ENCODE measurements around the gene UCK2. TPM values are rescaled to one million over a fixed set of nuclear protein-coding genes. Genes with fewer than 3 reads are reported as not detected.
A peak's percentile ranks its signal among the peaks of the same experiment; 100 is the strongest.

The UCK2 gene
- total and polyA plus RNA-seq, 9 of the 15 experiments (the other 6 are each of a cell fraction or from before 2014, with no cell fraction given), result 71.6 to 145 (median 95.8) TPM

GRCh38 chr1:165847486-165847885 lies 20.1 kb downstream of the UCK2 start:
- H3K79me2 ChIP-seq (ENCODE audit: control insufficient read depth, insufficient read depth, low read length), result peaks cover 96% of the 10 kb centered on the region
- WGBS (ENCODE audit: insufficient coverage, low coverage, missing lambda C conversion rate), result 58% methylated on average over 3 of the region's 3 CpGs
- H3K9me1 ChIP-seq (ENCODE audit: control insufficient read depth, insufficient read depth, low read length), result peaks cover 9% of the 10 kb centered on the region
- peaks cover 25 to 56% of the 10 kb centered on the region in 2 experiments for H3K4me1 ChIP-seq (replicated peaks in 1 of 2; ENCODE audit: control insufficient read depth in 2 of 2, insufficient read depth in 2 of 2, low read length in 2 of 2)
- no peak overlapping the region for H3K27ac ChIP-seq (ENCODE audit: extremely low read depth, low read depth, low read length)
- FAIRE-seq (no peak), DNase-seq (ENCODE audit: extremely low read depth in 1 of 4, low spot score in 3 of 4) (no peak), ATAC-seq (no peak)
- no peak overlapping the region for H3K4me2 ChIP-seq (ENCODE audit: insufficient read depth, low read length)
- in situ Hi-C loops (cut with MboI), result no loop called here
- peaks cover 43% of the 10 kb centered on the region for H4K20me1 ChIP-seq (replicated peaks; ENCODE audit: control insufficient read depth, insufficient read depth, low read length)
- no peak for TF ChIP-seq ZNF174 (CRISPR knock-in tag; IDR thresholded peaks at IDR 0.05)
- TF ChIP-seq JUN (IDR thresholded peaks at IDR 0.05; ENCODE audit: borderline replicate concordance, low read depth, low read length), result no peak
- no peak for TF ChIP-seq JUN (CRISPR knock-in tag; IDR thresholded peaks at IDR 0.05; ENCODE audit: borderline replicate concordance)
- no peak for TF ChIP-seq ZNF316 (IDR thresholded peaks at IDR 0.05)
- TF ChIP-seq RBM25 (IDR thresholded peaks at IDR 0.05; ENCODE audit: low read depth, low read length, severe bottlenecking), result no peak
- TF ChIP-seq GATA2 (CRISPR knock-in tag; IDR thresholded peaks at IDR 0.05), result no peak
- TF ChIP-seq ESRRA (IDR thresholded peaks at IDR 0.05; ENCODE audit: borderline replicate concordance, low read depth), result 0 out of 2 replicates have a peak, but pooled peaks have one; percentile 21
- TF ChIP-seq ZBTB1 (CRISPR knock-in tag; IDR thresholded peaks at IDR 0.05; ENCODE audit: borderline replicate concordance, low read depth), result no peak
- TF ChIP-seq XRCC4 (IDR thresholded peaks at IDR 0.05; ENCODE audit: extremely low read depth, insufficient read depth, insufficient read length), result no peak
- TF ChIP-seq BHLHE40 (IDR thresholded peaks at IDR 0.05; ENCODE audit: low read length), result no peak
- TF ChIP-seq MAFG (tag; conservative IDR thresholded peaks at IDR 0.05), result no peak
- TF ChIP-seq CTBP1 (IDR thresholded peaks at IDR 0.05; ENCODE audit: borderline replicate concordance), result peak; percentile 46; the same call in 1 of the 2 replicates
- no peak for TF ChIP-seq NR2C2 (CRISPR knock-in tag; IDR thresholded peaks at IDR 0.05)
- 0 out of 2 replicates have a peak, but pooled peaks have one; percentile 33 for TF ChIP-seq NR2C2 (tag; IDR thresholded peaks at IDR 0.05)
- no peak for TF ChIP-seq ZNF77 (CRISPR knock-in tag; IDR thresholded peaks at IDR 0.05)
- TF ChIP-seq HDAC2 (IDR thresholded peaks at IDR 0.05), result no peak
- TF ChIP-seq TAL1 (IDR thresholded peaks at IDR 0.05), result no peak
- no peak for TF ChIP-seq XRCC3 (IDR thresholded peaks at IDR 0.05)
- TF ChIP-seq RCOR1 (IDR thresholded peaks at IDR 0.05; ENCODE audit: borderline replicate concordance in 1 of 2, low read depth in 2 of 2, low read length in 2 of 2), result 0 out of 4 replicates have a peak, but pooled peaks of 1 of the 2 experiments have one; percentile 16
- no peaks in the 10 kb centered on the region for H3K9me3 ChIP-seq (replicated peaks; ENCODE audit: control insufficient read depth, insufficient read depth, low read depth, low read length)
- no peak overlapping the region for H2AFZ ChIP-seq (ENCODE audit: low read depth, low read length)
- H3K4me3 ChIP-seq, result no peak overlapping the region
- CTCF ChIA-PET (ENCODE audit: low intra/inter-chr PET ratio), result no interaction called here
- H3K36me3 ChIP-seq (ENCODE audit: control insufficient read depth, insufficient read depth, low read length), result peaks cover 18% of the 10 kb centered on the region; the same call in 2 of the 3 replicates
- POLR2A ChIA-PET, result interaction anchor here (0.8 to 4.7 kb wide), 4 partner anchors 11 to 78 kb away, joined by 3 to 41 read pairs (median 4); no protein-coding TSS in a partner anchor
- H3K9ac ChIP-seq (ENCODE audit: insufficient read depth in 1 of 2, low read depth in 2 of 2, low read length in 2 of 2), result no peak overlapping the region
- BruUV-seq (replicated peaks), result no TSS peak
- intact Hi-C loops (cut with micrococcal nuclease), result no loop called here
- H3K27me3 ChIP-seq (ENCODE audit: control insufficient read depth in 2 of 2, insufficient read depth in 2 of 2, low read length in 2 of 2), result no peaks in the 10 kb centered on the region

Measured in K562 (cell line).